GM19099 (cell line): ENCODE data around the gene TIAM1.

Experiments
- POLR2A ChIP-seq: IDR thresholded peaks from 3 replicates; pipeline ENCODE4 v1.6.1; 2011; ENCODE audit warnings: low read depth; ENCODE audit not compliant: insufficient read length; ENCODE audit errors: extremely low read depth

Gene TIAM1

DNA sequence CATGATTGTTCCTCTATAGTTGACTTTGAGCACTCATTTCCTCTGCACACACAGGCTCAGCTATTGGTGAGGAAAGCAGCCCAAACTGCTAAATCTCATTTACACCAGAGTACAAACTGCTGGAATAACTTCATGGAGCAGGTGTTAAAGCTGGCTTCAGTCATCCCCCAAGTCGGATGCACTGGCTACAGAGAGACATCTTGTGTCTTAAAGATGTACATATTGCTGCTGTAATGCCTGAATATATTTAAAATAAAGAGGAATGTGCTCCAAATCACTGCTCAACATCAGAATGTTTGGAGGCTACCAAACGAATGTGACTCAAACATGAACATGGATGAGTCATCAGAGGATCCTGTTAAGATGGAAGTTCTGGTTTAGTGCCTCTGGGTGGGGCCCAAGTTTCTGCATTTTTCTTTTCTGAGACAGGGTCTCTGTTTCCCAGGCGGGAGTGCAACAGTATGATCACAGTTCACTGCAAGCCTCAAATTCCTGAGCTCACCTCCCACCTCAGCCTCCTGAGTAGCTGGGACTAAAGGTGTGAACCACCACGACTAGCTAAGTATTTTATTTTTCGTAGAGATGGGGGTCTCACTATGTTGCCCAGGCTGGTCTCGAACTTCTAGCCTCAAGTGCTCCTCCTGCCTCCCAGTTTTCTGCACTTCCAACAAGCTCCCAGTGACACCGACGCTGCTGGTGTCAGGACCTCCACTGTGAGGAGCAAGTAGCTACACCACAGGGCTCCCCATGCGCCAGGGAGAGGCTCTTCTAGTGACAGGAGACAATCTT lies 226.7 kb downstream of the TIAM1 start:
- no peak for TF ChIP-seq POLR2A

GRCh38 chr21:31115249-31115648 lies 228.8 kb downstream of the TIAM1 start:
- no peak for TF ChIP-seq POLR2A

DNA sequence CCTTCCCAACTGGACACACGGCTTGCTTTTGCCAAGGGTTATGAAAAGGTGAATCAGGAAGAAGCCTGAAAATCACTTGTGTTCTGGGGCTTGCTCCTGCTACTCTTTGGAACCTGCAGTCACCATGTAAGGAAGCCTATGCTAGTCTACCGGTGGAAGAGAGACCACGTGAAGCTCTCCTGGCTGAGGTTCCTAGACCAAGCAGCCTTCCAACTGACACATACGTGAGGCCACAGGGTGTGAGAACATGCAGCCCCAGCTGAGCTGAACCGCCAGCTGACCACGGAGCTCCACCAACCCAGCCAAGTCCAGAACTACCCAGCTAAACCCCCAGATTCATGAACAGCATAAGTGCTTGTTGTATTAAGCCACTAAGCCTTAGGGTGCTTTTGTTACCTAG lies 233.0 kb downstream of the TIAM1 start:
- no peak for TF ChIP-seq POLR2A

- TF ChIP-seq POLR2A, result no peak
These were observed 233.6 kb downstream of the TIAM1 start for GRCh38 chr21:31110430-31110829.

- TF ChIP-seq POLR2A, result no peak
These were observed 236.2 kb downstream of the TIAM1 start for GRCh38 chr21:31107871-31108270.

DNA sequence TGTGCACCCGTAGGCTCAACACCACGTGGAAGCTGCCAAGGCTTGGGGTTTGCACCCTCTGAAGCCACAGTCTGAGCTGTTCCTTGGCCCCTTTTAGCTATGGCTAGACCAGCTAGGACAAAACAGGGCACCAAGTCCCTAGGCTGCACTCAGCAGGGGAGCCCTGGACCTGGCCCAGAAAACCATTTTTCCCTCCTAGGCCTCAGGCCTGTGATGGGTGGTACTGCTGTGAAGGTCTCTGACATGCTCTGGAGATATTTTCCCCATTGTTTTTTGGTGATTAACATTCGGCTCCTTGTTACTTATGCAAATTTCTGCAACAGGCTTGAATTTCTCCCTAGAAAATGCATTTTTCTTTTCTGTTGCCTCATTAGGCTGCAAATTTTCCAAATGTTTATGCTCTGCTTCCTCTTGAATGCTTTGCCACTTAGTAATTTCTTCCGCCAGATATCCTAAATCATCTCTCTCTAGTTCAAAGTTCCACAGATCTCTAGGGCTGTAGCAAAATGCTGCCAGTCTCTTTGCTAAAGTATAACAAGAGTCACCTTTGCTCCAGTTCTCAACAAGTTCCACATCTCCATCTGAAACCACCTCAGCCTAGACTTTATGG lies 236.8 kb downstream of the TIAM1 start:
- no peak for TF ChIP-seq POLR2A

DNA sequence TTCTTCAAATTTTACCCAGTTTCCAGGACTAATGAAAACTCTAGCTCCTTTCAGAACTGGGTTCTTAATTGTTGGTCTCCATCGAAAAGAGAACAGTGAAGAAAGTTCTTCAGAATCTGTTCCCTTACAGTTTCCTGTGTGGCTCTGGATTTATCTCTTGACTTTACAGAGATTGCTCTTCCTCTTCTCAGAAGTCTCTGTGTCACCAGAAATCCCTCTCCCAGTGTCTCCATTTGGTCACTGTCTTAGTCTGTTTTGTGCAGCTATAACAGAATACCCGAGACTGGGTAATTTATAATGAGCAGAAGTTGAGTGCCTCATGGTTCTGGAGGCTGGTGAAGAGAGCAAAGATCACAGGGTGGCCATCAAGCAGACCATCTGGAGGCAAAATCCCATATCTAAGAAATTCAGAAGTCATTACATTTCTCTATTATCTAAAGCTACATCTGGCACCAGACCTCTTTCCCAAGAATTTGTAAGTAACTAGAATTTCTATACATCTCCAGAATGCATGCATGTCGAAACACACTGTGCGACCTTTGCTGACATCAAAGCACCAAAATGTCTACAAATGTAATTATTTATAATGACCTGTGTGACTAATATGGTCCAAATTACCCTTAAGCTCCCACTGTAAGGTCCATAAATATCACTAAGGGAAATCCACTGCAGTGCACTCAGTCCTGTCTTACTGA lies 240.3 kb downstream of the TIAM1 start:
- TF ChIP-seq POLR2A, result no peak

GRCh38 chr21:31103163-31103562 lies 240.9 kb downstream of the TIAM1 start:
- TF ChIP-seq POLR2A, result no peak

DNA sequence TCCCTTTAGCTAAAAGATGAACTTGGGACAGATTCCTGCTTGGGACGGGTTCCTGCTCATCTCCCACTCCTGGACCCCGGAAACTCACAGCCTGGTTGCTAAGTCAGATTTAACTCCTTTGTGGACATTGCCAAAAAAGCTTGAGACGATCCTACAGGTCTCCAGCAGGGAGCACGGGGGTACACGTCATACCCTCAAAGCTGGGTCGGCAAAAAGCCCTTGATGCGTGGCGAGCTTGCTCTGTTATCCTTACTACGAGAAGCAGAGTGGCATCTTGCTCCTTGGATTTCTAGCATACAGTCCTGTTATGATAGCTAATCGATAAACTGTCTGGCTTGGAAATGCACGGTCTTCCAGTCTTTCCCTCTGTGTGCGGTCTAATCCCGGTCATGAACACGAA lies 244.9 kb downstream of the TIAM1 start:
- no peak for TF ChIP-seq POLR2A

- TF ChIP-seq POLR2A, result no peak
These were observed 245.5 kb downstream of the TIAM1 start for GRCh38 chr21:31098576-31099005.

DNA sequence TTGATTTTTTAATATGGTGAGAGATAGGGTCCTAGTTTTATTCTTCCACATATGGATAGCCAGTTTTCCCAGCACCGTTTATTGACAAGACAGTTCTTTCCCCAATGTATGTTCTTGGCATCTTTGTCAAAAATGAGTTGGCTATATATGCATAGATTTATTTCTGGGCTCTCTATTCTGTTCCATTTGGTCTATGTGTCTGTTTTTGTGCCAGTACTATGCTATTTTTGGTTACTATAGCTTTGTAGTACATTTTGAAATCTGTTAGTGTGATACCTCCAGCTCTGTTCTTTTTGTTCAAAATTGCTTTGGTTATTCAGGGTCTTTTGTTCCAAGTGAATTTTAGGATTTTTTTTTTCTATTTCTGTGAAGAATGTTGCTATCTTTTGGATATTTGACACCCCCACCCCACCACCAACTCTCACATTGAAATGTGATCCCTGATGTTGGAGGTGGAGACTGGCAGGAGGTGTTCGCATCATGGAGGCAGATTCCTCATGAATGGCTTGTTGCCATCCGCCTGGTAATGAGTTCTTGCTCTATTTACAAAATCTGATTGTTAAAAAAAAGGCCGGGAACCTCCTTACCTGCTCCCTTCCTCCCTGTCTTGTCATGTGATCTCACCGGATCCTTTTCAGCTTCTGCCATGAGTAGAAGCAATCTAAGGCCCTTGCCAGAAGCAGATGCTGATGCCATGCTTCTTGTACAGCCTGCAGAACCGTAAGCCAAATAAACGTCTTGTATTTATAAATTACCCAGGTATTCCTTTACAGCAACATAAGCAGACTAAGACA lies 251.0 kb downstream of the TIAM1 start:
- TF ChIP-seq POLR2A, result no peak

DNA sequence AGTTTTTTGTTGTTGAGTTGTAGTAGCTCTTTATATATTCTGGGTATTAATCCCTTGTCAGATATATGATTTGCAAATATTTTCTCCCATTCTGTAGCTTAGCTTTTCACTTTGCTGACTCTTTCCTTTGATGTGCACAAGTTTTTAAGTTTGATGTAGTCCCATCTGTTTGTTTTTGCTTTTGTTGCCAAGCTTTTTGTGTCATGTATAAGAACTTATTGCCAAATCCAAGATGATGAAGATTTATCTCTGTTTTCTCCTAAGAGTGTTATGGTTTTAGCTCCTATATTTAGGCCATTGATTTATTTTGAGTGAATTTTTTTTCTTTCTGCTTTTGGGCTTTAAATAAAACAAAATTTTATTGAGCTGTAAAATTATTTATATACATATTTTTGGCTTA lies 253.7 kb downstream of the TIAM1 start:
- no peak for TF ChIP-seq POLR2A

DNA sequence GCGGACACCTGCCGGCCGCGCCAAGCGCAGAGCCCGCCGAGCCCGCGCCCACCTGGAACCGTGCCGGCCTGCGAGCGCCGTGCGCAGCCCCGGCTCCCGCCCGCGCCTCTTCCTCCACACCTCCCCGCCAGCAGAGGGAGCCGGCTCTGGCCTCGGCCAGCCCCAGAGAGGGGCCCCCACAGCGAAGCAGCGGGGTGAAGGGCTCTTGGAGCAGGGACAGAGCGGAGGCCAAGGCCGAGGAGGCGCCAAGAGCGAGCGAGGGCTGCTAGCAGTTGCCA lies 255.6 kb downstream of the TIAM1 start:
- no peak for TF ChIP-seq POLR2A

DNA sequence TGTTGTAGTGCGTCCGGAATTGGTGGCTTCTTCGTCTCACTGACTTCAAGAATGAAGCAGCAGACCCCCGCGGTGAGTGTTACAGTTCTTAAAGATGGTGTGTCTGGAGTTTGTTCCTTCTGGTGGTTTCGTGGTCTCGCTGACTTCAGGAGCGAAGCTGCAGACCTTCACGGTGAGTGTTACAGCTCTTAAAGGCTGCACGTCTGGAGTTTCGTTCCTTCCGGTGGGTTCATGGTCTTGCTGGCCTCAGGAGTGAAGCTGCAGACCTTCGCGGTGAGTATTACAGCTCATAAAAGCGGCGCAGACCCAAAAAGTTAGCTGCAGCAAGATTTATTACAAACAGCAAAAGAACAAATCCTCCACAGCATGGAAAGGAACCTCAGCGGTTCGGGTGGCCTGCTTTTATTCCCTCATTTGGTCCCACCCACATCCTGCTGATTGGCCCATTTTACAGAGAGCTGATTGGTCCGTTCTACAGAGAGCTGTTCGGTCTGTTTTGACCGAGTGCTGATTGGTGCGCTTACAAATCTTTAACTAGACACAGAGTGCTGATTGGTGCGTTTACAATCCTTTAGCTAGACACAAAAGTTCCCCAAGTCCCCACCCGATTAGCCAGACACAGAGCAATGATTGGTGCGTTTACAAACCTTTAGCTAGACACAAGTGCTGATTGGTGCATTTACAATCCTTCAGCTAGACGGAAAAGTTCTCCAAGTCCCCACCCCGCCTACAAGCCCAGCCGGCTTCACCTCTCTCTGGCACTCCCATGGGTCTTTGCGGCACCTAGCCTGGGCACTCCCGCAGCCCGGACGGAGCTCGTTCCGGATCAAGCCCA lies 256.2 kb downstream of the TIAM1 start:
- no peak for TF ChIP-seq POLR2A

GRCh38 chr21:31084689-31085088 lies 259.4 kb downstream of the TIAM1 start:
- TF ChIP-seq POLR2A, result no peak

- TF ChIP-seq POLR2A, result no peak
These were observed 265.3 kb downstream of the TIAM1 start for GRCh38 chr21:31078796-31079195.
